ENCODE data around the gene GALNT18.

- TF ChIP-seq MYC (IDR thresholded peaks at IDR 0.05; ENCODE audit: low read depth, low read length), result no peak
- no peak for TF ChIP-seq CTCF (IDR thresholded peaks at IDR 0.05; ENCODE audit: extremely low read depth in 1 of 2, insufficient read depth in 1 of 2, low read depth in 1 of 2, low read length in 2 of 2)
- TF ChIP-seq MAX (IDR thresholded peaks at IDR 0.05; ENCODE audit: insufficient read depth, insufficient read length), result no peak
These were observed 109.7 kb downstream of the GALNT18 start for GRCh38 chr11:11512090-11512489.

All from endothelial cell of umbilical vein (primary cell).